Adrenal gland (tissue), 12 donors: Measurements from ENCODE around the gene MAT2B. TPM values are rescaled to one million over a fixed set of nuclear protein-coding genes. Genes with fewer than 3 reads are reported as not detected.

Experiments
- DNase-seq, 7 donors: peaks; one replicate each; pipeline ENCODE4 v3.0.0-alpha.2; 2019 to 2020
- H3K27ac ChIP-seq, 5 donors: fragments of 200-600 bp; sonication (generic) in 4 of 5; 1 replicate in 3 of 5; 2 replicates in 2 of 5; pipeline versions ENCODE4 v1.5.1 to v1.8.0; 2016 to 2020; ENCODE audit warnings: mild to moderate bottlenecking in 1 of 5
- H3K27me3 ChIP-seq: fragments of 200-600 bp; 2 replicates; pipeline ENCODE4 v1.8.0; 2021
- H3K36me3 ChIP-seq, 2 donors: fragments of 200-600 bp; replicated peaks in 1 of 2; 1 replicate in 1 of 2; 2 replicates in 1 of 2; pipeline versions ENCODE4 v1.5.1 to v1.8.0; 2018 to 2022
- H3K4me1 ChIP-seq, 2 donors: fragments of 200-600 bp; replicated peaks in 1 of 2; 1 replicate in 1 of 2; 2 replicates in 1 of 2; pipeline versions ENCODE4 v1.5.1 to v1.8.0; 2018 to 2021
- H3K4me3 ChIP-seq, 4 donors: fragments of 200-600 bp; sonication (generic) in 3 of 4; one replicate each; pipeline ENCODE4 v1.5.1; 2016 to 2018
- H3K9me3 ChIP-seq, 3 donors: fragments of 200-600 bp; sonication (generic) in 1 of 3; replicated peaks in 1 of 3; 1 replicate in 2 of 3; 2 replicates in 1 of 3; pipeline versions ENCODE4 v1.5.1 to v1.8.0; 2016 to 2021
- POLR2A ChIP-seq, 2 donors: fragments of 450-650 bp; IDR thresholded peaks; one replicate each; pipeline ENCODE4 v1.6.1; 2017; ENCODE audit warnings: antibody characterized with exemption in 2 of 2, mild to moderate bottlenecking in 2 of 2, moderate library complexity in 1 of 2
- WGBS, 4 donors: extraction: QIAGEN DNeasy Blood & Tissue Kit in 2 of 4; methylation state at CpG; one replicate each; pipeline versions ENCODE4 v1.1.5 to v1.1.7; 2013 to 2017; 5-methylcytosine and 5-hydroxymethylcytosine counted together
- intact Hi-C, 2 donors: fragments of 100-400 bp; cut with DNase I; formaldehyde crosslinking; loops; one replicate each; pipeline versions ENCODE4 v1.14.1 to v1.15.0; 2022 to 2023
- polyA plus RNA-seq, 3 donors: library from polyadenylated mRNA; stranded (reverse); fragments of 200-250 nt in 2 of 3; fragments of 350-450 nt in 1 of 3; fragmentation: Illumina TruSeq in 1 of 3; extraction: RNeasy Lipid Tissue Mini Kit (QIAGEN cat#74804) in 1 of 3; gene quantifications; one replicate each; pipeline ENCODE4 v1.2.3, GENCODE V29; 2013 to 2014
- total RNA-seq, 9 donors: library from RNA; depleted of rRNA in 4 of 9; stranded (reverse); fragments of >200 nt in 4 of 9; fragments of 120-200 nt in 1 of 9; fragmentation: NEBNext Ultra II Directional in 1 of 9; extraction: Animal tissue kit (Norgen Biotek cat#: 25700) in 1 of 9; gene quantifications; one replicate each; pipeline versions ENCODE4 v1.1.0 to v1.2.4, GENCODE V29; 2013 to 2023
- TF ChIP-seq, protein P1 (sequence below), 6 experiments: fragments of 450-650 bp in 4 of 6; fragments of 200-600 bp in 2 of 6; sonication (generic) in 1 of 6; IDR thresholded peaks; 1 replicate in 5 of 6; 2 replicates in 1 of 6; pipeline versions ENCODE4 v1.5.1 to v1.8.0; 2016 to 2021; ENCODE audit warnings: antibody characterized with exemption in 6 of 6, mild to moderate bottlenecking in 2 of 6, moderate library complexity in 1 of 6
- donor health status: healthy with polysubstance abuse.
- donor health status: Bipolar disorder and iron deficiency.
- donor health status: DM: yes; HTN: yes; CAD: no.
- donor health status: DM: no; HTN: no; CAD: no.
- donor health status: DM: no; HTN: no; CAD: no.
- donor health status: DM: yes; HTN: yes; CAD: no.

MAT2B gene
- total and polyA plus RNA-seq, 12 donors = 20.9 to 83.7 (median 57.5) TPM

DNA sequence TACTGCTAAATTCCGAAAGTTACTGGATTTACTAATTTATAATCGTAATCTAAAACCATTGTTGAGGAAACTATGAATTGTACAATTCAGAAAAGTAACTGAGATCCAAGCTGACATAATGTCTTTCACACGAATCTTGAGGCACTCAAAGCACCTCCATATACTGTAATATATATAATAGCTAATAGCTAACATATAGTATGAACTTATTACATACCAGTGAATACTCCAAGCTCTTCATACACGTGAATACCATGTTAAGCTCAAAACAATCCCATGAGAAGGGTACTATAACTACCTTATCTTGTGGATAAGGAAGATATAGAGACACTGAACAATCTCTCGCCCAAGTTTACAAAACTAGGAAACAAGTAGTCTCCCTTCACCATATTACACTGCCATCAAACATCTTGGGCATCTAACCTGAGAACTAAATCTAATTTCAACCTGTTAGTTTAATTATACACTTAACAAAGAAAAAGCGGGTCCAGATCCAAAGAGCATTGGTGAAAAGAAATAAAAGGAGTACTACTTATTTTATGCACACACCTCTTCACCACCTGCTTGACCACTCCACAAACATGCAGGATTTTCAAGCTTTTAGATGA, 46.5 kb upstream of the MAT2B start:
- intact Hi-C loops = no loop called here
- Histone ChIP-seq H3K4me1 (peaks cover 16 to 38% of the 10 kb centered on the region in 2 donors), H3K27ac (peak overlapping the region in 2 of 5 donors; percentile 90 to 98), H3K4me3 (peak overlapping the region; percentile 7 to 73 (median 50)), H3K36me3 (peaks cover 0 to 11% of the 10 kb centered on the region in 2 donors), H3K9me3 (no peaks in the 10 kb centered on the region), H3K27me3 (no peaks in the 10 kb centered on the region)
- no peak for DNase-seq
- 37 to 45% (median 40%) methylated on average over 6 of the region's 6 CpGs for WGBS, 4 donors
- TF ChIP-seq POLR2A (IDR thresholded peaks at IDR 0.05) = no peak
- TF ChIP-seq, protein P1, sequence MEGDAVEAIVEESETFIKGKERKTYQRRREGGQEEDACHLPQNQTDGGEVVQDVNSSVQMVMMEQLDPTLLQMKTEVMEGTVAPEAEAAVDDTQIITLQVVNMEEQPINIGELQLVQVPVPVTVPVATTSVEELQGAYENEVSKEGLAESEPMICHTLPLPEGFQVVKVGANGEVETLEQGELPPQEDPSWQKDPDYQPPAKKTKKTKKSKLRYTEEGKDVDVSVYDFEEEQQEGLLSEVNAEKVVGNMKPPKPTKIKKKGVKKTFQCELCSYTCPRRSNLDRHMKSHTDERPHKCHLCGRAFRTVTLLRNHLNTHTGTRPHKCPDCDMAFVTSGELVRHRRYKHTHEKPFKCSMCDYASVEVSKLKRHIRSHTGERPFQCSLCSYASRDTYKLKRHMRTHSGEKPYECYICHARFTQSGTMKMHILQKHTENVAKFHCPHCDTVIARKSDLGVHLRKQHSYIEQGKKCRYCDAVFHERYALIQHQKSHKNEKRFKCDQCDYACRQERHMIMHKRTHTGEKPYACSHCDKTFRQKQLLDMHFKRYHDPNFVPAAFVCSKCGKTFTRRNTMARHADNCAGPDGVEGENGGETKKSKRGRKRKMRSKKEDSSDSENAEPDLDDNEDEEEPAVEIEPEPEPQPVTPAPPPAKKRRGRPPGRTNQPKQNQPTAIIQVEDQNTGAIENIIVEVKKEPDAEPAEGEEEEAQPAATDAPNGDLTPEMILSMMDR (IDR thresholded peaks at IDR 0.05) = no peak

- TF ChIP-seq, protein P1 (IDR thresholded peaks at IDR 0.05) = no peak
- no peak for TF ChIP-seq POLR2A (IDR thresholded peaks at IDR 0.05)
- H3K27ac ChIP-seq = peak overlapping the region; percentile 89 to 98 (median 94)
- intact Hi-C loops = no loop called here
- H3K4me1 ChIP-seq = peaks cover 16 to 38% of the 10 kb centered on the region in 2 donors
- H3K9me3 ChIP-seq = no peaks in the 10 kb centered on the region
- 0% methylated on average over 7 to 12 of the region's 12 CpGs for WGBS, 4 donors
- H3K4me3 ChIP-seq = peak overlapping the region; percentile 4 to 73 (median 50)
- no peak for DNase-seq
- H3K36me3 ChIP-seq = peaks cover 0 to 6% of the 10 kb centered on the region in 2 donors
- no peaks in the 10 kb centered on the region for H3K27me3 ChIP-seq
Observed at GRCh38 chr5:163459462-163459818, 46.0 kb upstream of the MAT2B start.

DNA sequence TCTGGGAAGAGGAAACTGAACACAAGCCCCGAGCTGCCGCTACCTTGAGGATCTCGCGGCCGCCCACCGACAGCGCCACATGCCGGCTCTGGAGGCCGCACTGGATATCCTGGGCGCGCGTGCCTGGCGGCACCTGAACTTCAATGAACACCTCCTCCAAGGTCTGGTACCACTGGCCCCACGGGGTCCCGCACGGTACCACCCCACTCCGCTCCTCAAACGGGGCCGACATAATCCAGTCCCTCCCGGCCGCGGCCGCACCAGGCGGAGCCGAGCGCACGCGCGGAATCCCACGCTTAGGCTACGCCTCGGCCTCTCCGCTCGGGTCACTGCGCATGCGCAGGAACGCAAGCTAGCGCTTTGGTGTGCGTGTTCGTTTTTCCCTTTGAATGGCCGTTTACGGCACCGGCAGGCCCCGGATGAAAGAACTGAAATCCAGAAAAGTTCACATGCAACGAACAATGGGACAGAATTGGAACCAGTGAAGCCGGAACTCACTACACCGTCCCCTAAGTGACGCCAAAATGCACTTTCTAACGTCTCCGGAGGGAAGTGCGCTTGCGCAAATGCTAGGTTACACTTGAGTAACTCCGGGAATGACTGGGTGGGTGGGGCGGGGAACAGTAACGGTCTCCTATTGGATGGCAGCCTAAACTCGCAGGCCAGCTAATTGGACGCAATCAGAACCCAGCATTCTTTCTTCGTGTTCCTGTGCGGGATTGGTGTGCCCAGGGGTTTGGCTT, 45.4 kb upstream of the MAT2B start, which contains the start of gene NUDCD2:
TSS of gene NUDCD2 (minus strand) at position 284 of the 743 bp plus-strand sequence. CDS start at position 232, 52 bp downstream.
- DNase-seq = peak; percentile 95 to 99 (median 97)
- TF ChIP-seq, protein P1 (IDR thresholded peaks at IDR 0.05) = peak in 2 of 6 experiments; percentile 23 to 30
- TF ChIP-seq POLR2A (IDR thresholded peaks at IDR 0.05) = peak; percentile 67 to 85
- intact Hi-C loops = loop anchor here in 1 of 2 donors (5.0 kb wide), 1 partner anchor 47 kb away; the partner anchor contains the start of gene MAT2B
- H3K27ac ChIP-seq = peak within 1 kb of the TSS; percentile 89 to 98 (median 94)
- H3K27me3 ChIP-seq = no peaks in the 10 kb centered on the region
- no peaks in the 10 kb centered on the region for H3K9me3 ChIP-seq
- peak within 1 kb of the TSS; percentile 7 to 73 (median 50) for H3K4me3 ChIP-seq
- peaks cover 0 to under 1% of the 10 kb centered on the region in 2 donors for H3K36me3 ChIP-seq
- WGBS, 4 donors = 0 to 2% (median 1%) methylated on average over 13 to 59 of the region's 59 CpGs
- H3K4me1 ChIP-seq = peaks cover 16 to 38% of the 10 kb centered on the region in 2 donors

DNA sequence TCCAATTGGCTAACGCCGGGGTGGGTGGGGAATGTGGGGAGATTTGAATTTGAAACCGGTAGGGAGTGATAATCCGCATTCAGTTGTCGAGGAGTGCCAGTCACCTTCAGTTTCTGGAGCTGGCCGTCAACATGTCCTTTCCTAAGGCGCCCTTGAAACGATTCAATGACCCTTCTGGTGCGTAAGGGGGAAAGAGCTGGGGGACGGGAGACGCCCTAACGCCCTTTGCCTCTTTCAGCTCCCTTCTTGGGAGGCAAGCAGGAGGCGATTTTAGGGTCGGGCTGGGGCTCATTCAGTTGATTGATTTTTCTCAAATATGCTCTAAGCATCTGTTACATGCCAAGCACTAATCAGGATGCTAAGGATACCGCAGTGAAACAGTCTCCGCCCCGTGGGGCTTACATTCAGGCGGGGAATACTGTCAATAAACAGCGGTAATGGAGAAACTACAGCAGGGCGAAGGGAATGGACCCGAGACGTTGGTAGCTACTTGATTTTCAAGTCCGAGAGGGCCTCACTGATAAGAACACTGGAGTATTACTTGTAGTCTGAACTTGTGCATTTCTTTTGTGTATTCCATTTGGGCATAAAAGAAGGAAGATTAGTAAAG, 44.8 kb upstream of the MAT2B start, which contains the start of gene HMMR:
TSS of gene HMMR (plus strand) at position 71 of the 610 bp plus-strand sequence. CDS start at position 132, 61 bp downstream.
- DNase-seq = no peak
- no peaks in the 10 kb centered on the region for H3K27me3 ChIP-seq
- intact Hi-C loops = loop anchor here in 1 of 2 donors (5.0 kb wide), 1 partner anchor 47 kb away; the partner anchor contains the start of gene MAT2B
- peak within 1 kb of the TSS; percentile 89 to 98 (median 94) for H3K27ac ChIP-seq
- H3K4me3 ChIP-seq = peak within 1 kb of the TSS; percentile 4 to 73 (median 50)
- peak in 1 of 2 donors; percentile 1 for TF ChIP-seq POLR2A (IDR thresholded peaks at IDR 0.05)
- TF ChIP-seq, protein P1 (IDR thresholded peaks at IDR 0.05) = no peak
- H3K9me3 ChIP-seq = no peaks in the 10 kb centered on the region
- H3K36me3 ChIP-seq = no peaks in the 10 kb centered on the region
- H3K4me1 ChIP-seq = peaks cover 16 to 38% of the 10 kb centered on the region in 2 donors
- WGBS, 4 donors = 1% methylated on average over 21 to 23 of the region's 23 CpGs
